Naive thymus-derived CD4-positive, alpha-beta T cell (primary cell): ENCODE data around the gene EBF3. TPM values are rescaled to one million over a fixed set of nuclear protein-coding genes. Genes with fewer than 3 reads are reported as not detected.
"Not testable (repeated sequence)": the region's sequence is repeated elsewhere in the genome, so short reads cannot be mapped to it uniquely, and the experiment has no call there.

Experiments used
- ATAC-seq: fragments of 150-1000 bp; cut with Tn5 transposase; 2 replicates; pipeline ENCODE4 v1.10.0; 2021; ENCODE audit warnings: mild to moderate bottlenecking, moderate library complexity
- CTCF ChIA-PET: fragments of 350-600 bp; sonication (Branson Sonifier 250); formaldehyde crosslinking; loops from one replicate; lab custom pipeline; 2021; ENCODE audit warnings: antibody characterized with exemption; lab: Charles Lee
- POLR2A ChIA-PET: fragments of 350-600 bp; sonication (Branson Sonifier 250); formaldehyde crosslinking; loops from one replicate; lab custom pipeline; 2021; ENCODE audit warnings: antibody characterized with exemption, inconsistent platforms; lab: Charles Lee
- DNase-seq, 9 donors: peaks; one replicate each; pipeline versions ENCODE4 v3.0.0 to v3.0.0-alpha.2; 2020 to 2022; ENCODE audit warnings: mixed read lengths in 1 of 9
- H3K27ac ChIP-seq: one replicate; pipeline ENCODE4 v1.7.0; 2013; ENCODE audit warnings: mild to moderate bottlenecking, low read depth, low read length, moderate library complexity
- H3K27me3 ChIP-seq, 2 donors: one replicate each; pipeline ENCODE4 v1.7.0; 2013; ENCODE audit warnings: low read length in 2 of 2, mild to moderate bottlenecking in 2 of 2, moderate library complexity in 2 of 2; ENCODE audit not compliant: control insufficient read depth in 2 of 2, insufficient read depth in 2 of 2
- H3K36me3 ChIP-seq, 3 experiments: 1 replicate in 2 of 3; 2 replicates in 1 of 3; pipeline ENCODE4 v1.7.0; 2013; ENCODE audit warnings: low read length in 3 of 3, mild to moderate bottlenecking in 3 of 3, moderate library complexity in 1 of 3; ENCODE audit not compliant: insufficient read depth in 3 of 3, control insufficient read depth in 2 of 3
- H3K4me1 ChIP-seq, 2 donors: one replicate each; pipeline ENCODE4 v1.7.0; 2013; ENCODE audit warnings: low read length in 2 of 2, mild to moderate bottlenecking in 2 of 2, moderate library complexity in 1 of 2; ENCODE audit not compliant: control insufficient read depth in 2 of 2, insufficient read depth in 2 of 2
- H3K4me3 ChIP-seq: 2 replicates; pipeline ENCODE4 v1.7.0; 2013; ENCODE audit warnings: mild to moderate bottlenecking, low read length
- H3K9me3 ChIP-seq, 3 experiments: 1 replicate in 2 of 3; 2 replicates in 1 of 3; pipeline ENCODE4 v1.7.0; 2013; ENCODE audit warnings: low read length in 3 of 3; ENCODE audit not compliant: control insufficient read depth in 2 of 3
- H3K27ac Mint-ChIP-seq, 9 donors: one replicate each; pipeline ENCODE4 v1.8.0; 2020 to 2022; ENCODE audit warnings: mixed read lengths in 9 of 9, mild to moderate bottlenecking in 8 of 9, moderate library complexity in 5 of 9, inconsistent platforms in 2 of 9
- H3K27me3 Mint-ChIP-seq, 5 donors: one replicate each; pipeline ENCODE4 v1.8.0; 2021 to 2022; ENCODE audit warnings: mixed read lengths in 5 of 5, mild to moderate bottlenecking in 1 of 5
- H3K36me3 Mint-ChIP-seq, 5 donors: one replicate each; pipeline ENCODE4 v1.8.0; 2020 to 2022; ENCODE audit warnings: mixed read lengths in 5 of 5, mild to moderate bottlenecking in 3 of 5, inconsistent platforms in 1 of 5
- H3K4me1 Mint-ChIP-seq, 7 donors: one replicate each; pipeline ENCODE4 v1.8.0; 2020 to 2022; ENCODE audit warnings: mixed read lengths in 7 of 7, mild to moderate bottlenecking in 3 of 7, inconsistent platforms in 1 of 7
- H3K4me3 Mint-ChIP-seq, 10 donors: one replicate each; pipeline ENCODE4 v1.8.0; 2020 to 2022; ENCODE audit warnings: mild to moderate bottlenecking in 10 of 10, mixed read lengths in 10 of 10, moderate library complexity in 6 of 10, inconsistent platforms in 2 of 10
- H3K9me3 Mint-ChIP-seq, 11 donors: one replicate each; pipeline ENCODE4 v1.8.0; 2020 to 2022; ENCODE audit warnings: mixed read lengths in 11 of 11, mild to moderate bottlenecking in 4 of 11, inconsistent platforms in 1 of 11, moderate library complexity in 1 of 11
- intact Hi-C, 2 donors: fragments of 100-400 bp; cut with micrococcal nuclease; formaldehyde crosslinking; loops; one replicate each; pipeline ENCODE4 v1.15.1; 2023
- polyA plus RNA-seq, 2 donors: library from polyadenylated mRNA; unstranded; fragments of 300-500 nt; fragmentation: Illumina TruSeq; gene quantifications; one replicate each; pipeline ENCODE4 v1.2.3, GENCODE V29; 2021
- total RNA-seq, 6 experiments: library from RNA in 5 of 6; stranded (reverse) in 5 of 6; gene quantifications; 1 replicate in 5 of 6; 2 replicates in 1 of 6; pipeline ENCODE4 v1.2.3 and lab custom pipeline; 2021 to 2026

The EBF3 gene
- total and polyA plus RNA-seq, 7 experiments from 2014 or later: not detected

DNA sequence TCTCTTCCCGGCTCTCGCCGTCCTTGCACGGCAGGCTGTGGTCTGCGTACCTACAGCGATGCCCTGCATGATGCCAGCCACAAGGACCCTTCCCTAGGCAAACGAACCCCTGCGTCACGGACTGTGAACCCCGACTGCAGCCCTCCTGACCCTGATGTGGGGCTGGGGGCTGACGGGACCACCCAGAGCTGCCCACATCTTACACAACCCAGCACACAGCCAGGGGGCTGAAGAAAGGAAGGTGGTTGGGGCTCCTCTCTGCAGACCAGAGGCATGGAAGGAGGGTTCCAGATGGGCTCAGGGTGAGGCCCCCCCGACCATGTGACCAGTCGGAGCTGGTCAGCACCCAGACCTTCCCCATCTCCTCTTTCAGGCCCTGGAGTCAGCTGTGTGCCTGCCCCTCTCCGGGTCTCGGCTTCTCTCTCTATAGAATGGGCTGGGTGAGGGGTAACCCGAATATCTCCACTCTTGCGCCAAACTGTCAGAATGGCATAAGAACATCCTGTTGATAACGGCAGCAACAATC, 41.4 kb downstream of the EBF3 start:
- no peak overlapping the region for H3K27ac ChIP-seq
- ChIA-PET CTCF (interaction anchor here (0.7 kb wide), 1 partner anchor 33 kb away, joined by 3 read pairs; no protein-coding TSS in a partner anchor), POLR2A (no interaction called here)
- Mint-ChIP-seq H3K4me1 (no peaks in the 10 kb centered on the region), H3K36me3 (no peaks in the 10 kb centered on the region), H3K27me3 (peaks cover 0 to 5% (median 0%) of the 10 kb centered on the region in 5 donors), H3K27ac (no peak overlapping the region), H3K4me3 (no peak overlapping the region), H3K9me3 (peaks cover 0 to 2% (median 0%) of the 10 kb centered on the region in 11 donors)
- H3K4me3 ChIP-seq: no peak overlapping the region
- no peak for DNase-seq
- no peaks in the 10 kb centered on the region for H3K36me3 ChIP-seq
- H3K9me3 ChIP-seq: no peaks in the 10 kb centered on the region
- H3K4me1 ChIP-seq: no peaks in the 10 kb centered on the region
- no peaks in the 10 kb centered on the region for H3K27me3 ChIP-seq
- intact Hi-C loops: no loop called here
- ATAC-seq: no peak

DNA sequence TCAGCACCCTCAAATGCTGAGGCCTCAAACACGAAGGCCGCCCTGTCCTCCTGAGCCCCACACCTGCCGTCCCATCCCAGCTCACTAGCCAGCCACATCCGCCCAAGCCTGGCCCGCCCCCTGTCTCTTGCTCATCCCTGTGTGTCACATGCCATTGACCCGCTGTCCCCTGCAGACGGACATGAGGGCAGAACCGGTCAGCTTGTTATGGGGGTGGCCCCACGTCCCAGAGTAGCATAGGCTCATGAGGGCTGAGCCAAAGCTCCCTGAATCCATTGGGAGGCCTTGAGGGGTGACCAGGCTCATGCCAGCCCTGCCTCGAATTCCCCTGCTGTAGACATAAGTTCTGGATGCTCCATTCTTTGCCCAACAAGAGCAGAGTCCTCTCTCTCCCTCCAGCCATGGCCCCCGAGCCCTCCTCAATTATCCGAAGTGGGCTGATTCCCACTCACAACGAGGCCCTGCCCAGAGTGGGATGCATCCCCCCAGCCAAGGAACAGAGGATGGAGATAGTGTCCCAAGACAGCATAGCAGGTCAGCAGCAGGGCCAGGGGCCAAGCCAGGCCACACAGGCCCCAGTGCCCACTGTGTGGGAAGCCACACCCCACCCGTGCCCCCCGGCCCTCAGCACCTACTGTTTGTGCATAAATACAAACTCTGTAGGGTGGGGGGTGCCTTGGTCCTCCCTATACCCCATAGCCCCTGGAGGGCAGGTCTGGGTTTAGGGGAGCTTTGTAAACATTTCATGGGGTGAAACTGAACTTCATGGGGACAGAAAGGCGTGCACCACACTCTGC, 42.1 kb downstream of the EBF3 start:
- peaks cover 0 to 5% (median 0%) of the 10 kb centered on the region in 5 donors for H3K27me3 Mint-ChIP-seq
- no peak for ATAC-seq
- no peaks in the 10 kb centered on the region for H3K9me3 ChIP-seq
- H3K36me3 ChIP-seq: no peaks in the 10 kb centered on the region
- H3K27ac ChIP-seq: no peak overlapping the region
- H3K9me3 Mint-ChIP-seq: peaks cover 0 to 2% (median 0%) of the 10 kb centered on the region in 11 donors
- intact Hi-C loops: no loop called here
- no peak for DNase-seq
- H3K4me1 Mint-ChIP-seq: no peaks in the 10 kb centered on the region
- H3K4me3 ChIP-seq: no peak overlapping the region
- no peak overlapping the region for H3K4me3 Mint-ChIP-seq
- POLR2A ChIA-PET: no interaction called here
- CTCF ChIA-PET: no interaction called here
- no peak overlapping the region for H3K27ac Mint-ChIP-seq
- H3K27me3 ChIP-seq: no peaks in the 10 kb centered on the region
- H3K36me3 Mint-ChIP-seq: no peaks in the 10 kb centered on the region
- H3K4me1 ChIP-seq: no peaks in the 10 kb centered on the region

DNA sequence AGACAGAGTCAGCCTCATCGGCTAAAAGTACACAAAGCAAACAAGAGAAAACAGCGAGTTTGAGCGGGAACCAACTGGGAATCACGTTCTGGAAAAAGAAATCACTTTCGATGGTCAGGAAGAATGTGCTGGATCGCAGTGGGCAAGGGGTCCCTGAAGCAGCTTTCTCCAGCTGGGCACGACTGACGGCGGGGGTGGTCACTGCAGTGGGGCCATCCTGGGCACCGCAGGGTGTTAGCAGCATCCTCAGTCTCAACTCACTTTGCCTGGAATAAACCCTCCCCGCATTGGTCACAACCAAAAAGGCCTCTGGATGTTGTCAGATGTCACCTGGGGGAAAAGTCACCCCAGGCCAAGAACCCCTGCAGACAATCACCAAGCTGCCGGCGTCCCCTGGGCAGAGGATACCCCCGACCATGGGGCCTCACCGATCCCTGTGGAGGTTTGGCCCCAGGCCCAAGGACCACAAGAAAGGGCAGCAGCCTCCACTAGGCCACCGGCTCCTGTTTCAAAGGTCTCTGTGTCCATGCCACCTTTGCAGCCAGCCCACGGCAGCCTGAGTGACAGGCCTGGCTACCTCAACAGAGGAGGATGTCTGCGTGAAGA, 42.9 kb downstream of the EBF3 start:
- Histone ChIP-seq H3K9me3 (no peaks in the 10 kb centered on the region), H3K27ac (no peak overlapping the region), H3K27me3 (no peaks in the 10 kb centered on the region), H3K4me3 (no peak overlapping the region), H3K4me1 (no peaks in the 10 kb centered on the region), H3K36me3 (no peaks in the 10 kb centered on the region)
- ChIA-PET POLR2A (no interaction called here), CTCF (no interaction called here)
- DNase-seq (no peak), ATAC-seq (no peak)
- Mint-ChIP-seq H3K9me3 (peaks cover 0 to 2% (median 0%) of the 10 kb centered on the region in 11 donors), H3K36me3 (no peaks in the 10 kb centered on the region), H3K4me3 (no peak overlapping the region), H3K27ac (no peak overlapping the region), H3K4me1 (no peaks in the 10 kb centered on the region), H3K27me3 (peaks cover 0 to 5% (median 0%) of the 10 kb centered on the region in 5 donors)
- intact Hi-C loops: no loop called here

DNA sequence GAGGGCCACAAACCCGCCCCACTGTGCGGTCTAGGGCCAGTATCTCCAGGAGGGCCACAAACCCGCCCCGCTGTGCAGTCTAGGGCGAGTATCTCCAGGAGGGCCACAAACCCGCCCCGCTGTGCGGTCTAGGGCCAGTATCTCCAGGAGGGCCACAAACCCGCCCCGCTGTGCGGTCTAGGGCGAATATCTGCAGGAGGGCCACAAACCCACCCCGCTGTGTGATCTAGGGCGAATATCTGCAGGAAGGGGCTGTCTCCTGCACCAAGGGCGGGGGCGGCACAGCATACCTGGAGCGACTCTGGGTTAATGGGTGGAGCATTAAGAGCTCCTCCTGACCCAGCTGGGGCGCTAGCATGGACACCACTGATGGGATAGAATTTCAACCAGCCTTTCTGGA, 43.9 kb downstream of the EBF3 start:
- CTCF ChIA-PET, H3K9me3 Mint-ChIP-seq, POLR2A ChIA-PET, H3K4me1 Mint-ChIP-seq, H3K4me3 ChIP-seq, H3K4me1 ChIP-seq, H3K27me3 Mint-ChIP-seq, ATAC-seq, H3K9me3 ChIP-seq, H3K36me3 ChIP-seq, DNase-seq, H3K4me3 Mint-ChIP-seq, H3K27ac ChIP-seq, H3K27ac Mint-ChIP-seq, H3K27me3 ChIP-seq, intact Hi-C loops, H3K36me3 Mint-ChIP-seq: not testable (repeated sequence)

DNA sequence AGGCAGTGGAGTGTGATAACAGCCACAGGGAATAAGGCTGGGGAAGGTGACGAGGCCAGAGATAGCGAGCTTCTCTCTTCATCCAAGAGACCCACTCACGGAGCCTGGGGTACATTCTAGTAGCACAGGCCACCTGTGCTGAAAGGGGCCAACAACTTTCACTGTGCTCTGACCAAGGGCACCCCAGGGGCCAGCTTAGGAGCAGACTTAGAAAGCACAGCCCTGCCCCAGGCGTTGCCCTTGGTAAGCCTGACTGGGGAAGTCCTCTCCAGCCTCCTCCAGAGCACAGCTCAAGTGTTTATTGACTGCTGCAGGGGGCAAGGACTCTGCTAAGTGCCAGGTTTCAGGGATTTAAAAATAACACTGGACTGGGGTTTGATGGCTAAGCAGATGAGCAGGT, 44.7 kb downstream of the EBF3 start:
- Mint-ChIP-seq H3K27me3 (peaks cover 0 to 5% (median 0%) of the 10 kb centered on the region in 5 donors), H3K9me3 (peaks cover 0 to 1% (median 0%) of the 10 kb centered on the region in 11 donors), H3K4me3 (no peak overlapping the region), H3K27ac (no peak overlapping the region), H3K4me1 (no peaks in the 10 kb centered on the region), H3K36me3 (no peaks in the 10 kb centered on the region)
- no peak overlapping the region for H3K4me3 ChIP-seq
- no peaks in the 10 kb centered on the region for H3K4me1 ChIP-seq
- DNase-seq (no peak), ATAC-seq (no peak)
- no peak overlapping the region for H3K27ac ChIP-seq
- no peaks in the 10 kb centered on the region for H3K9me3 ChIP-seq
- ChIA-PET CTCF (no interaction called here), POLR2A (no interaction called here)
- intact Hi-C loops: no loop called here
- no peaks in the 10 kb centered on the region for H3K27me3 ChIP-seq
- H3K36me3 ChIP-seq: no peaks in the 10 kb centered on the region

DNA sequence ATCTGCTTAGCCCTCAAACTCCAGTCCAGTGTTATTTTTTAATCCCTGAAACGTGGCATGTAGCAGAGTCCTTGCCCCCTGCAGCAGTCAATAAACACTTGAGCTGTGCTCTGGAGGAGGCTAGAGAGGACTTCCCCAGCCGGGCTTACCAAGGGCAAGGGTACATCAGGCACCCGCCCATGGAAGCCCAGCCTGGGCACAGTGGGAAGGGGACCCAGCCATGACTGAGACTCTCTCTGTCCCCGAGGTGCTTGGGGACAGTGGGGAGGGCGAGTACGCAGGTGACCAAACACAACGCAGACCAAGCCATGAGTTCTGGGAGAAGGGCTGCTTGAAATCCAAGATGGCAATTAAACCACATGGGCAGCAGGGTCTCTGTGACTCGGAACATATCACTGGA, 45.2 kb downstream of the EBF3 start:
- peaks cover 0 to 5% (median 0%) of the 10 kb centered on the region in 5 donors for H3K27me3 Mint-ChIP-seq
- no peaks in the 10 kb centered on the region for H3K36me3 Mint-ChIP-seq
- intact Hi-C loops: no loop called here
- no peaks in the 10 kb centered on the region for H3K4me1 Mint-ChIP-seq
- no peaks in the 10 kb centered on the region for H3K4me1 ChIP-seq
- H3K9me3 ChIP-seq: no peaks in the 10 kb centered on the region
- no peak overlapping the region for H3K4me3 Mint-ChIP-seq
- DNase-seq: no peak
- ChIA-PET POLR2A (no interaction called here), CTCF (no interaction called here)
- ATAC-seq: no peak
- H3K27me3 ChIP-seq: no peaks in the 10 kb centered on the region
- H3K4me3 ChIP-seq: no peak overlapping the region
- H3K36me3 ChIP-seq: no peaks in the 10 kb centered on the region
- H3K9me3 Mint-ChIP-seq: no peaks in the 10 kb centered on the region
- H3K27ac ChIP-seq: no peak overlapping the region
- no peak overlapping the region for H3K27ac Mint-ChIP-seq
